ENCODE data around the gene TDRD10.

- no peak for TF ChIP-seq CTCF (IDR thresholded peaks at IDR 0.05 in 8 of 11, conservative IDR thresholded peaks at IDR 0.05 in 3 of 11)
- TF ChIP-seq POLR2A (IDR thresholded peaks at IDR 0.05), result no peak
Measured at GRCh38 chr1:154589780-154590179, 87.8 kb downstream of the TDRD10 start.

Measured in spleen (tissue), 7 donors.